GM19240 (cell line): Measurements from ENCODE around the gene FXR2.

Experiments
- DNase-seq: peaks from one replicate; pipeline ENCODE4 v3.0.0; 2011; ENCODE audit warnings: low spot score; ENCODE audit not compliant: insufficient read length

The FXR2 gene

DNA sequence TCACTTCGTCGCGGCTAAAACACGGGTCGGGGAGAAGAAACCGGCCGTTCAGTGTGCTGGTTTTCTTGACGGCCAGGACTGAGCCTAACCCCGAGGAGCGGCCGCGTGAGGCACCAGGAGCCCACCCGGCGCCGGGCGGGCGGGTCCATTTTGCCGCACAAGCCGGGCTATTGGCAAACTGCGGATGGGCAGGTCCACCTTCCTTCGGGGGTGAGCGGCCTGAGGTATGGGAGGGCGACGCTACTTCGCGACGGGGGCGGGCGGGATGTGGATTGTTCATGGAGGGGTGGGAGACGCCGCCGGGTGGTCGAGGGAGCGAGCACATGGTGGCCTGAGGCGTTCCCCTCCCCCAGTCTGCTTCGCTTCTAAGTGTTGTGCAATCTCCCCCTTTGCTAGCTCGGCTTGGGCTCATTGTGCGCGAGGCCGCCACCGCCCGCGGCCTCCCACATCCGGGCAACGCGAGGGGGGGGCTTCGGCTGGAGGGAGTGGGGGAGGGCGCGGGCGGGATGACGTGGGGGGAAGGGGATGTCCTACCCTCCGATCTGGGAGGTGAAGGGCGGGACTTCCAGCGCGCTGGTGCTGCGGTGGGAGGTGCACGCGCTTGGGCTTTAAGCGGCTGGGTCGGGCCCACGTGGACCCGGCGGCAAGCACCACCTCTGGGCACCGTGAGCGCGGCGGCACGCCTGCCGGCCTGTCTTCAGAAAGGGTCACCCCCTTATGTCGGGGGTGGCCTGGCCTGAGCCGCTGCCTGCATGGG, 41.2 kb downstream of the FXR2 start:
- peak; percentile 65 for DNase-seq

DNA sequence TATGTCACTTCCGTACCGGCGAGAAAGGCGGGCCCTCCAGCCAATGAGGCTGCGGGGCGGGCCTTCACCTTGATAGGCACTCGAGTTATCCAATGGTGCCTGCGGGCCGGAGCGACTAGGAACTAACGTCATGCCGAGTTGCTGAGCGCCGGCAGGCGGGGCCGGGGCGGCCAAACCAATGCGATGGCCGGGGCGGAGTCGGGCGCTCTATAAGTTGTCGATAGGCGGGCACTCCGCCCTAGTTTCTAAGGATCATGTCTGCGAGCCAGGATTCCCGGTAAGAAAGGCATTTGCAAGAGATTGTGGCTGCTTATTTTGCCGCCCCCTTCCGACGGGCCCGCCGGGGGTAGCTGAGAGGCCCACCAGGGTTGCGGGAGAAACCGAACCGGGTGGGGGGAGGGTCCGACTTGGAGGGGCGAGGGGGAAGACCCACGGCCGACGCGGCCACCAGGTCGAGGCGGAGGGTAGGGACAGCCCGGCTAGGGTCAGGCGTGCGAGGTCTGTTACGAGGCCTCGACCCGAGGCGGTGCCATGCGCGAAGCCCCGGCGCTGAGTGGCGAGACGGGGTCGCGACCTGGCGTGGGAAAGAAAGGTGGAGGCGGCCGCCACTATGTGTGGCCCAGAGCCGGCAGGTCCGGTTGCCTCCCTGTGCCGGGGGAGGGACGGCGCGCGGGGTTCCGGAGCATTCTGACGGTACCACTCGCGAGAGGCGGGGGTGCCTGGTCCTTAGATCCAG, 41.9 kb downstream of the FXR2 start:
- DNase-seq, result peak; percentile 98

DNA sequence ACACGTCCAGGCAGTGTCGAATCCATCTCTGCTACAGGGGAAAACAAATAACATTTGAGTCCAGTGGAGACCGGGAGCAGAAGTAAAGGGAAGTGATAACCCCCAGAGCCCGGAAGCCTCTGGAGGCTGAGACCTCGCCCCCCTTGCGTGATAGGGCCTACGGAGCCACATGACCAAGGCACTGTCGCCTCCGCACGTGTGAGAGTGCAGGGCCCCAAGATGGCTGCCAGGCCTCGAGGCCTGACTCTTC, 42.4 kb downstream of the FXR2 start:
- no peak for DNase-seq

DNA sequence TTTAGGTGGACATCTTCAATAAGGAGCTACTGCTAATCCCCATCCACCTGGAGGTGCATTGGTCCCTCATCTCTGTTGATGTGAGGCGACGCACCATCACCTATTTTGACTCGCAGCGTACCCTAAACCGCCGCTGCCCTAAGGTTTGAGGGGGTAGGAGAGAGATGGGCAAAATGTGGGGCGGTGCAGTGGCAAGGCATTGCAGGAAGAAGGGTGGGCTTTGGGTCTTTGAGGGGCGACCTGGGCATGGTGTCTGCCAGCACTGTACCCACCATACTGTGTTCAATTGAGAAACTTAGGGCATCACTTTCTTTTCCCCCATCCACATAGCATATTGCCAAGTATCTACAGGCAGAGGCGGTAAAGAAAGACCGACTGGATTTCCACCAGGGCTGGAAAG, 44.3 kb downstream of the FXR2 start:
- no peak for DNase-seq

DNA sequence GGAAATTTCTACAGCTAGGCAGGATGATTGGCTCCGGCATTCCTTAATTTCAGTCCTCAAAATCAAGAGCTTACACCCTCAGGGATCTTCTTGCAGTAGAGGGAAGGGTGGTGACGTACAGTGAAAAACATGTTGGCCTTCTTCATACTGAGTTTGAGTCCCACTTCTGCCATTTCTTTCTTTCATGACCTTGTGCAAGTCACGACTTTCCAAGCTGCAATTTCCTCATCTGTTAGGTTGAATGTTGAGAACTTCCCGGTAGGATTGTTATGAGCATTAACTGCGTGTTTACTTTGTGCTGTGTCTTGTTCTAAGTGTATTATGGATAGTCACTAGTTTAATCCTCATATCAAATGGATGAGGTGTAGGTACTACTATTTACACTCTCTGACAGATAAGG, 45.1 kb downstream of the FXR2 start:
- no peak for DNase-seq

DNA sequence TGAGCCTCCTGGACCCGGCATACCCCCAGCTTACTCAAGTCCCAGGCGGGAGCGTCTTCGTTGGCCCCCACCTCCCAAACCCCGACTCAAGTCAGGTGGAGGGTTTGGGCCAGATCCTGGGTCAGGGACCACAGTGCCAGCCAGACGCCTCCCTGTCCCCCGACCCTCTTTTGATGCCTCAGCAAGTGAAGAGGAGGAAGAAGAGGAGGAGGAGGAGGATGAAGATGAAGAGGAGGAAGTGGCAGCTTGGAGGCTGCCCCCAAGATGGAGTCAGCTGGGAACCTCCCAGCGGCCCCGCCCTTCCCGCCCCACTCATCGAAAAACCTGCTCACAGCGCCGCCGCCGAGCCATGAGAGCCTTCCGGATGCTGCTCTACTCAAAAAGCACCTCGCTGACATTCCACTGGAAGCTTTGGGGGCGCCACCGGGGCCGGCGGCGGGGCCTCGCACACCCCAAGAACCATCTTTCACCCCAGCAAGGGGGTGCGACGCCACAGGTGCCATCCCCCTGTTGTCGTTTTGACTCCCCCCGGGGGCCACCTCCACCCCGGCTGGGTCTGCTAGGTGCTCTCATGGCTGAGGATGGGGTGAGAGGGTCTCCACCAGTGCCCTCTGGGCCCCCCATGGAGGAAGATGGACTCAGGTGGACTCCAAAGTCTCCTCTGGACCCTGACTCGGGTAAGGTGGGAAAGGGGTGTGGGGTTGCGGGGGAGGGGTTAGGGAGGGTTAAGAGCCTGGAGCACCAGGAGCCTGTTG, 51.4 kb downstream of the FXR2 start:
- DNase-seq, result no peak

DNA sequence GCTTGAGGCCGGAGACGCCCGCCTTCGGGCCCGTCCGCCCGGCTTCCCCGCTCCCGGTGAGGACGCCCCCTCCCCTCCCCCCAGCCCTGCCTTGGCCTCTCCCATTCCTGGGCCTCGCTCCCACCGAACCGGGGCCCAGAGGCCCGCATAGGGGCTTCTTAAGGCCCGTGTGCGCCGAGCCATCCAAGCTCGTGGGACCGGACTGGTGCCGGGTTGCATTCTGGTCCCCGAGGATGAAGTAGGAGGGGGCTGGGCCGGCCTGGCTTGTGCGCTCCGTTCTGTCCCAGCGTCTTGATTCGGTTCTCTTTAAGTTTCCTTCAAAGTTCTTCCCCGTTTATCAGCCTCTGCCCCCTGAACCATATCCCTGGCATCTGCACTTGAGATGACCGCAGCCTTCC, 52.5 kb downstream of the FXR2 start:
- no peak for DNase-seq

DNA sequence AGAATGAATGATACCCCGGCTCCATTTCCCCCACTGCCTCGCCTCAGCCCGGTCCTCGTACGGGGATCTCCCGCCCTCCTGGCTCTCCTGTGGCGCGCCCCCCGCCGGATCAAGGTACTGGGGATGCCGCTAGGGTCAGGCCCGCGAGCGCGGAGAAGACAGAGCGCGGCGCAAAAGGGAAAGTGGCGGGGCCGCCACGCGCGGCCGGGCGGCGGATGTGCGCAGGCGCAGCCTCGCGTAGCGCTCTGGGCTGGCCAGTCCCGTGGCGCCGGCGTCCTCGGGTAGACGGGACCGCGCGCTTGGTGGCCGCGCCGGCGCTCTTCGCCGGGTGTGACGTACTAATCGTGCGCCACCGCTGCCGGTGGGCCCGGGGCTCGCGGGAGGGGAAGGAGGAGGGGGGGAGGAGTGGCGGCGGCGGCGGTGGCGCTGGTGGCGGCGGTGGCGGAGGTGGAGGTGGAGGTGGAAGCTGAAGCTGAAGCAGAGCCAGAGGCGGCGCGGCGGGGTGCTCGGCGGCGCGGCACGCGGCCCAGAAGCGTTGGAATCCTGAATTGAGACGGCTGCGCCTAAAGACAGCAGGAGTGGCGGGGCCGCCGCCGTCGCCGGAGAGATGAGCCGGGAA, 53.0 kb downstream of the FXR2 start, which contains the start of gene SENP3:
SENP3 (plus strand) TSS at position 331 of the 619 bp plus-strand sequence. CDS start 1,158 bp downstream, outside the sequence.
- DNase-seq, result peak; percentile 88

DNA sequence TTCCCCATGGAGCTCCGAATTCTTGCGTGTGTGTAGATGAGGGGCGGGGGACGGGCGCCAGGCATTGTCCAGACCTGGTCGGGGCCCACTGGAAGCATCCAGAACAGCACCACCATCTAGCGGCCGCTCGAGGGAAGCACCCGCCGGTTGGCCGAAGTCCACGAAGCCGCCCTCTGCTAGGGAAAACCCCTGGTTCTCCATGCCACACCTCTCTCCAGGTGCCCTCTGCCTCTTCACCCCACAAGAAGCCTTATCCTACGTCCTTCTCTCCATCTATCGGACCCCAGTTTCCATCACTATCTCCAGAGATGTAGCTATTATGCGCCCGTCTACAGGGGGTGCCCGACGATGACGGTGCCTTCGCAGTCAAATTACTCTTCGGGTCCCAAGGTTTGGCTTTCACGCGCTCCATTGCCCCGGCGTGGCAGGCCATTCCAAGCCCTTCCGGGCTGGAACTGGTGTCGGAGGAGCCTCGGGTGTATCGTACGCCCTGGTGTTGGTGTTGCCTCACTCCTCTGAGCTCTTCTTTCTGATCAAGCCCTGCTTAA, 53.6 kb downstream of the FXR2 start:
- peak; percentile 90 for DNase-seq

DNA sequence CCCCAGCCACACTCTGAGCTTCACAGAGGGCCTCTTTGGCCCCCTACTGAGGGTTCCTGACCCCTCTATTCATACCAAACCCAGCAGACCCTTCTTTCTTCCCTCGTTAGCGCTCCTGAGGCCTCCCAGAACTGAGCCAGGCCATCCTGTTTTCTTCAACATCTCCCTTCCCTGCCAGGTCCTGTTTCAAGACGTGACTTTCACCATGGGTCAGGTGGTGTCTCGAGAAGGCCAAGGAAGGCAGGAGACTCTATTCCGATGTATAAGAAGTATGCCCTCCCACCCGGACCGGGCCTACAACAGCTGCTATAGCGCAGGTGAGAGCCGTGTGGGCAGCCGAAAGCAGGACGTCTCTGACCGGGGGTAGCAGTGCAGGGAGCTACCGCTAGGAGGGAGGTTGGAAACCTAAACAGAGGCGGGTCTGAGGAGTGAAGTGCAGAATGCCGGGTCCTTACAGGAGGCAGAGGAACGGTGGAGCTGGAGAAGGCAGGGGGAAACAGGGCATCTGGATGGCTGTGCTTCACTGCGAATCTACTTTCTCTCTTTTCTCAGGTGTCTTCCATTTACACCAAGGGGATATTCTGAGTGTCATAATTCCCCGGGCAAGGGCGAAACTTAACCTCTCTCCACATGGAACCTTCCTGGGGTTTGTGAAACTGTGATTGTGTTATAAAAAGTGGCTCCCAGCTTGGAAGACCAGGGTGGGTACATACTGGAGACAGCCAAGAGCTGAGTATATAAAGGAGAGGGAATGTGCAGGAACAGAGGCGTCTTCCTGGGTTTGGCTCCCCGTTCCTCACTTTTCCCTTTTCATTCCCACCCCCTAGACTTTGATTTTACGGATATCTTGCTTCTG, 54.3 kb downstream of the FXR2 start:
- DNase-seq, result no peak

DNA sequence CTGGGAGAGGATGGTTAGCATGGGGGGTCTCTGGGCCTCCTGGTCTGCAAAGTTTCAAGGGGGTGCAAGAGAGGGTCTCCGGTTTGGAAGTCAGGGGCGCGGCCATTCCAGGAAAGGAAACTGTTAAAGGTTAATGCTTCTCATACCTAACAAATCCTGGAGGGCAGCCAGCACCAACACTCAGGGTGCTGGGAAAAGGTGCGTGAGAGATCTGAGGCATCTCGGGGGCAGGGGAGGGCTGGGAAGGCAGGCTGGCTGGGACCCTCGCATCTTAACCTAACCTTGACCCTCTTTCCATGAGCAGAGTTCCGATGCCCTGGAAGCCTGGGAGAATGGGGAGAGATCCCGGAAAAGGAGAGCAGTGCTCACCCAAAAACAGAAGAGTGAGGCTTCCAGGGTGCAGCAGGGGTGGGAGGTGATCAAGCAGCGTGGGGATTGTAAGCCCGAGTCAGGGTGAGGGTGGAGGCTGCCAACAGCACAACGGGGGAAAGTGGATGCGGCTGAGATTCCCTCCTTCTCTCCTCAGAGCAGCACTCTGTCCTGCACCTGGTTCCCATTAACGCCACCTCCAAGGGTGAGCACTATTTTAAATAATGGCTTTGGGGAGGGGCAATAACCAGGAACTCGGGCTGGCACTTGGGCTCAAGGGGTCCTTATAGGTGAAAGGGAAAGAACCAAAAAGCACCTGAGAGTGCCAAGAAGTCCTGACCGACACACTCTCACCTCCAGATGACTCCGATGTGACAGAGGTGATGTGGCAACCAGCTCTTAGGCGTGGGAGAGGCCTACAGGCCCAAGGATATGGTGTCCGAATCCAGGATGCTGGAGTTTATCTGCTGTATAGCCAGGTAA, 55.2 kb downstream of the FXR2 start:
- no peak for DNase-seq

DNA sequence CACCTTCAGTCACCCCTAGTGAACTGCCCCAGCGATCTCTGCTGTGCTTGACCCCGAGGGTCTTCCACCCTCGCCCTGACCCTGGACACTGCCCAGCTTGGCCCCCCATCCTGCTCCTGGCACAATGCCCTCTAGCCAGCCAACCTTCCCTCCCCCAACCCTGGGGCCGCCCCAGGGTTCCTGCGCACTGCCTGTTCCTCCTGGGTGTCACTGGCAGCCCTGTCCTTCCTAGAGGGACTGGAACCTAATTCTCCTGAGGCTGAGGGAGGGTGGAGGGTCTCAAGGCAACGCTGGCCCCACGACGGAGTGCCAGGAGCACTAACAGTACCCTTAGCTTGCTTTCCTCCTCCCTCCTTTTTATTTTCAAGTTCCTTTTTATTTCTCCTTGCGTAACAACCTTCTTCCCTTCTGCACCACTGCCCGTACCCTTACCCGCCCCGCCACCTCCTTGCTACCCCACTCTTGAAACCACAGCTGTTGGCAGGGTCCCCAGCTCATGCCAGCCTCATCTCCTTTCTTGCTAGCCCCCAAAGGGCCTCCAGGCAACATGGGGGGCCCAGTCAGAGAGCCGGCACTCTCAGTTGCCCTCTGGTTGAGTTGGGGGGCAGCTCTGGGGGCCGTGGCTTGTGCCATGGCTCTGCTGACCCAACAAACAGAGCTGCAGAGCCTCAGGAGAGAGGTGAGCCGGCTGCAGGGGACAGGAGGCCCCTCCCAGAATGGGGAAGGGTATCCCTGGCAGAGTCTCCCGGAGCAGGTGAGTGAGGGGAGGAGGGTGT, 56.0 kb downstream of the FXR2 start, which contains the start of gene TNFSF13:
TNFSF13 (plus strand) TSS at position 207 of the 776 bp plus-strand sequence; CDS start at position 497, 290 bp downstream.
- no peak for DNase-seq

DNA sequence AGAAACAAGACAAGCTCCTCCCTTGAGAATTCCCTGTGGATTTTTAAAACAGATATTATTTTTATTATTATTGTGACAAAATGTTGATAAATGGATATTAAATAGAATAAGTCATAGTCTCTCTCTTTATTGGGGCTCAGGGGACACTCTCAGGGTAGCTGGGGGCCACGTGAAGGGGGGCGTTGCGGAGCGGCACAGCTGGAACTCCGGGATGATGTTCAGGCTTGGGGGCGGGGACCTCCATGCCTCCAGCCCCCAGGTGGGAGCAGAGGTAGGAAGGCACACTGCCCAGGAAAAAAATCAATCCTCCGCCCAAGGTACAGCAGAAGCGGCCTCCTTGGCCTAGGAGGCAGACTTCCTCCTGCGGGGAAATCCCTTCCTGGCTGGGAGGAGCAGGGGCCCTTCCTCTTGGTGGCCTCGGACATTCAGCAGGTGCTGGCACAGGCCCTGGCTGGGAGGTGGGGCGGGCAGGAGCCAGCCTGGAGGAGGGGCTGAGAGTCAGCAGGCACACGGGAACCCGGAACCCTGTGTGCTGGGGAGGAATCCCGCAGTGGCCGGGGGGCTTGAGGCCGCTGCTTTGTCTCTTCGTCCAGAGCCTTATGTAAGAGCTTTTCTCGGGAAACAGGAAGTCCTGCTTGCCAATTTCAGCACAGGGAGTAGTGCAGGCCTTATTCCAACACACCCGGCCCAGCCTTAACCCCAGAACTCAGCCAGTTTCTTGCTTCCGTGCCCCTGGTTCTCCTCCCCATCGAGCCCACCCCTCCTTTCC, 56.7 kb downstream of the FXR2 start:
- DNase-seq, result no peak

DNA sequence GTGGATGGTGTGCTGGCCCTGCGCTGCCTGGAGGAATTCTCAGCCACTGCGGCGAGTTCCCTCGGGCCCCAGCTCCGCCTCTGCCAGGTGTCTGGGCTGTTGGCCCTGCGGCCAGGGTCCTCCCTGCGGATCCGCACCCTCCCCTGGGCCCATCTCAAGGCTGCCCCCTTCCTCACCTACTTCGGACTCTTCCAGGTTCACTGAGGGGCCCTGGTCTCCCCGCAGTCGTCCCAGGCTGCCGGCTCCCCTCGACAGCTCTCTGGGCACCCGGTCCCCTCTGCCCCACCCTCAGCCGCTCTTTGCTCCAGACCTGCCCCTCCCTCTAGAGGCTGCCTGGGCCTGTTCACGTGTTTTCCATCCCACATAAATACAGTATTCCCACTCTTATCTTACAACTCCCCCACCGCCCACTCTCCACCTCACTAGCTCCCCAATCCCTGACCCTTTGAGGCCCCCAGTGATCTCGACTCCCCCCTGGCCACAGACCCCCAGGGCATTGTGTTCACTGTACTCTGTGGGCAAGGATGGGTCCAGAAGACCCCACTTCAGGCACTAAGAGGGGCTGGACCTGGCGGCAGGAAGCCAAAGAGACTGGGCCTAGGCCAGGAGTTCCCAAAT, 57.4 kb downstream of the FXR2 start:
- no peak for DNase-seq

DNA sequence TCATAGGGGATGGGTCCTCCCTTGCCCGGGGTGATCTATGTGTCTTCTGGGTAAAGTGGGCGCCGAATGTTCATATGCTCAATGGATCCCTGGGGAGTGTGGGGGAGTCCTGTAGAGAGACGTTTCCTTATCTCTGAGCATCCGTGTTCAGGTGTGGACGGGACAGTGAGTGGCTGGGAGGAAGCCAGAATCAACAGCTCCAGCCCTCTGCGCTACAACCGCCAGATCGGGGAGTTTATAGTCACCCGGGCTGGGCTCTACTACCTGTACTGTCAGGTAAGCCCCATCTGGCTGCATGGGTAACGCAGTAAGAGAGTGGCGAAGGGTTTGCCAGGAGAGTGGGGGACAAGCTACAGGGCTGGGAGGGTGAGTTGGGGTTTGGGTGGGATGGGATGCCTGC, 58.1 kb downstream of the FXR2 start:
- no peak for DNase-seq

DNA sequence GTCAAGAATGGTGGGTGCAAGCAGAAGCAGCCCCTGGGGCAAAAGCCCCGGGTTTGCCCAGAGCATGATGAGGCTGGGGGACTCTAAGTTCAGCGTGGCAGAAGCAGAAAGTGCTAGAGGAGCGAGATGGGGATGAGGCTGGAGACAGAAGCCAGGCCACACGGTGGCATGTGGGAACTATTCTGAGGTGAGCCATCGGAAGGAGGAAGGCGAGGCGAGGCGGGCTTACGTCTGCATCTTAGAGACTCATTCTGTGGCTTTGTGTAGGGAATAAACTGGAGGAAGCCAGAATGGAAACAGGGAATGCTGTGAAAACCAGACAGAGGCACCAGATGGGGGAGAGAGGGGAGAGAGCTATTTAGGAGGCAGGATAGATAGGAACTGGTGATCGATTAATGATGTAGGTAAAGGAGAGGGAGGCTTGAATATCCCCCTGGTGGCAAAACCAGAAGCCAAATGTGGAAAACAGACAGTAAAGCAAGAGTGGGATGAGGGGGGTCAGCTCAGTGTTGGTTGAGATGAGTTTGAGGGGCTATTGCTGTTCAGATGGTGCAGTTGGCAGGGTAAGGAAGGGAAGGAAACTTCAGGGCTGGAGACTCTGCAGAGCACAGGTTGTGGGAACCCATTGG, 59.3 kb downstream of the FXR2 start:
- no peak for DNase-seq

DNA sequence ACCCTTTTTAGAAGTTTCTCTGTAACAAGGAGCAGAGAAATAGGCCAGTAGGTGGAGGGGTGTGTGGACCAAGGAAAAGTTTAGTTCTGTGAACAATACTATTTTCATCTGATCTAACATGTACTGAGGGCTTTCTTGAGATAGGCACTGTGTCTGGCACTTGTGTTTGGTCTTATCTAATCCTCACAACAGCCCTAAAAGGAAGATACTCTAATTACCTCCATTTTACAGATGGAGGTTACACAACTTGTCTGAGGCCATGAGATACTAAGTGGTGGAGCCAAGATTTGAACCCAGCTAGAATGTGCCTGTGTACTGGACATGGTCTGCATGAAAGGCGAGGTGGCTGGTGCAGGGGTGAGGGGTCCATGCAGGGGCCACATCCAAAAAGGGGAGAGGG, 61.3 kb downstream of the FXR2 start:
- no peak for DNase-seq
